Measurements from ENCODE around the gene SLC12A4. TPM values are rescaled to one million over a fixed set of nuclear protein-coding genes. Genes with fewer than 3 reads are reported as not detected.

The SLC12A4 gene
- total and polyA plus RNA-seq, 4 donors, result 32.9 to 103 (median 65.9) TPM

- Histone ChIP-seq H3K36me3 (ENCODE audit: control insufficient read depth in 4 of 4, insufficient read depth in 4 of 4, low read length in 4 of 4) (peaks cover 0 to 29% (median 19%) of the 10 kb centered on the region in 4 donors), H3K4me1 (ENCODE audit: control insufficient read depth in 5 of 5, insufficient read depth in 5 of 5, low read length in 5 of 5) (peaks cover 0 to 16% (median 3%) of the 10 kb centered on the region in 5 donors), H3K9me3 (ENCODE audit: control insufficient read depth in 4 of 4, insufficient read depth in 3 of 4, low read length in 3 of 4) (no peaks in the 10 kb centered on the region), H3K9ac (ENCODE audit: insufficient read depth in 1 of 2, low read length in 2 of 2) (no peak overlapping the region), H3K27me3 (ENCODE audit: control insufficient read depth in 3 of 3, insufficient read depth in 3 of 3, low read length in 2 of 3) (no peaks in the 10 kb centered on the region), H3K27ac (ENCODE audit: low read depth in 1 of 2, low read length in 1 of 2) (peak overlapping the region in 1 of 2 donors; percentile 21), H3K4me3 (no peak overlapping the region)
- TF ChIP-seq CTCF (IDR thresholded peaks at IDR 0.05; ENCODE audit: control extremely low read depth, extremely low read depth), result no peak
- DNase-seq, result no peak
- ATAC-seq (ENCODE audit: insufficient read depth, low FRiP score), result no peak
- 81 to 86% methylated on average over 6 of the region's 6 CpGs for WGBS, 2 donors
Measured at GRCh38 chr16:67919622-67920221, 48.7 kb downstream of the SLC12A4 start.

GRCh38 chr16:67917852-67918236 is 50.6 kb downstream of the SLC12A4 start:
- Histone ChIP-seq H3K27ac (ENCODE audit: low read depth in 1 of 2, low read length in 1 of 2) (peak overlapping the region; percentile 40 to 92), H3K4me1 (ENCODE audit: control insufficient read depth in 5 of 5, insufficient read depth in 5 of 5, low read length in 5 of 5) (peaks cover 0 to 15% (median 3%) of the 10 kb centered on the region in 5 donors), H3K9me3 (ENCODE audit: control insufficient read depth in 4 of 4, insufficient read depth in 3 of 4, low read length in 3 of 4) (no peaks in the 10 kb centered on the region), H3K9ac (ENCODE audit: insufficient read depth in 1 of 2, low read length in 2 of 2) (no peak overlapping the region), H3K4me3 (no peak overlapping the region), H3K36me3 (ENCODE audit: control insufficient read depth in 4 of 4, insufficient read depth in 4 of 4, low read length in 4 of 4) (peaks cover 0 to 28% (median 21%) of the 10 kb centered on the region in 4 donors), H3K27me3 (ENCODE audit: control insufficient read depth in 3 of 3, insufficient read depth in 3 of 3, low read length in 2 of 3) (no peaks in the 10 kb centered on the region)
- DNase-seq, result no peak
- 65 to 86% methylated on average over 4 of the region's 4 CpGs for WGBS, 2 donors
- no peak for TF ChIP-seq CTCF (IDR thresholded peaks at IDR 0.05; ENCODE audit: control extremely low read depth, extremely low read depth)
- peak; percentile 35 for ATAC-seq (ENCODE audit: insufficient read depth, low FRiP score)

GRCh38 chr16:67917140-67917851 is 51.1 kb downstream of the SLC12A4 start:
- DNase-seq, result no peak
- Histone ChIP-seq H3K36me3 (ENCODE audit: control insufficient read depth in 4 of 4, insufficient read depth in 4 of 4, low read length in 4 of 4) (peaks cover 0 to 26% (median 21%) of the 10 kb centered on the region in 4 donors), H3K4me3 (no peak overlapping the region), H3K27me3 (ENCODE audit: control insufficient read depth in 3 of 3, insufficient read depth in 3 of 3, low read length in 2 of 3) (no peaks in the 10 kb centered on the region), H3K9ac (ENCODE audit: insufficient read depth in 1 of 2, low read length in 2 of 2) (no peak overlapping the region), H3K27ac (ENCODE audit: low read depth in 1 of 2, low read length in 1 of 2) (peak overlapping the region; percentile 40 to 92), H3K9me3 (ENCODE audit: control insufficient read depth in 4 of 4, insufficient read depth in 3 of 4, low read length in 3 of 4) (no peaks in the 10 kb centered on the region), H3K4me1 (ENCODE audit: control insufficient read depth in 5 of 5, insufficient read depth in 5 of 5, low read length in 5 of 5) (peaks cover 0 to 14% (median 3%) of the 10 kb centered on the region in 5 donors)
- ATAC-seq (ENCODE audit: insufficient read depth, low FRiP score), result no peak
- TF ChIP-seq CTCF (IDR thresholded peaks at IDR 0.05; ENCODE audit: control extremely low read depth, extremely low read depth), result no peak
- WGBS, 2 donors, result 63 to 73% methylated on average over 6 of the region's 6 CpGs

All from lung (tissue), 12 donors.